HEK293 (cell line): ENCODE data around the gene PCBP3.

Experiments
- CTCF ChIA-PET: fragments of 350-600 bp; formaldehyde crosslinking; extraction: SDS; loops from one replicate; lab custom pipeline; 2021; ENCODE audit warnings: antibody characterized with exemption; lab: Yijun Ruan, JAX
- POLR2A ChIA-PET: fragments of 300-600 bp; formaldehyde crosslinking; extraction: SDS; loops from one replicate; lab custom pipeline; 2020; ENCODE audit warnings: antibody characterized with exemption, inconsistent platforms; lab: Yijun Ruan, JAX
- H3K27ac ChIP-seq: fragments of 200-500 bp; sonication (Bioruptor generic); 2 replicates; pipeline ENCODE4 v1.5.1; 2014; ENCODE audit warnings: low read depth, low read length, control low read depth, inconsistent platforms; ENCODE audit errors: extremely low read depth
- H3K36me3 ChIP-seq, 2 experiments: fragments of 200-500 bp in 1 of 2; sonication (Bioruptor generic) in 1 of 2; 1 replicate in 1 of 2; 2 replicates in 1 of 2; pipeline ENCODE4 v1.5.1; 2014 to 2017; ENCODE audit warnings: inconsistent platforms in 2 of 2, low read length in 2 of 2; ENCODE audit not compliant: control insufficient read depth in 2 of 2, insufficient read depth in 1 of 2
- H3K4me1 ChIP-seq: fragments of 200-500 bp; sonication (Bioruptor generic); 2 replicates; pipeline ENCODE4 v1.5.1; 2014; ENCODE audit warnings: mild to moderate bottlenecking, low read length, inconsistent platforms; ENCODE audit not compliant: control insufficient read depth, insufficient read depth
- H3K4me3 ChIP-seq: 2 replicates; pipeline ENCODE4 v1.5.1; 2011; ENCODE audit warnings: low read depth, mild to moderate bottlenecking, control low read depth, low read length, moderate library complexity
- H3K9me3 ChIP-seq: fragments of 200-500 bp; sonication (Bioruptor generic); 2 replicates; pipeline ENCODE4 v1.5.1; 2014; ENCODE audit warnings: low read depth, low read length, inconsistent platforms; ENCODE audit not compliant: control insufficient read depth, insufficient read depth
- BCL11A ChIP-seq: fragments of 450-650 bp; formaldehyde crosslinking; IDR thresholded peaks from 2 replicates; pipeline ENCODE4 v1.5.1; 2016; ENCODE audit warnings: low read depth, missing biosample characterization, missing genetic modification characterization
- HOXD13 ChIP-seq: sonication (generic); formaldehyde crosslinking; IDR thresholded peaks from 2 replicates; pipeline ENCODE4 v1.8.0; 2022; ENCODE audit warnings: missing genetic modification reagents, borderline replicate concordance
- PATZ1 ChIP-seq: fragments of 450-650 bp; formaldehyde crosslinking; IDR thresholded peaks from 2 replicates; pipeline ENCODE4 v1.5.1; 2016; ENCODE audit warnings: missing biosample characterization, missing genetic modification characterization
- SP7 ChIP-seq: fragments of 450-650 bp; formaldehyde crosslinking; IDR thresholded peaks from 2 replicates; pipeline ENCODE4 v1.5.1; 2016; ENCODE audit warnings: missing biosample characterization, missing genetic modification characterization
- ZBTB7A ChIP-seq: fragments of 450-650 bp; formaldehyde crosslinking; IDR thresholded peaks from 2 replicates; pipeline ENCODE4 v1.5.1; 2016; ENCODE audit warnings: low read depth, missing biosample characterization, missing genetic modification characterization
- ZBTB8A ChIP-seq: fragments of 450-650 bp; formaldehyde crosslinking; IDR thresholded peaks from 2 replicates; pipeline ENCODE4 v1.5.1; 2016; ENCODE audit warnings: missing biosample characterization, missing genetic modification characterization
- ZFP41 ChIP-seq: fragments of 450-650 bp; formaldehyde crosslinking; IDR thresholded peaks from 2 replicates; pipeline ENCODE4 v1.5.1; 2016; ENCODE audit warnings: missing biosample characterization, missing genetic modification characterization, borderline replicate concordance
- ZFP69B ChIP-seq: fragments of 450-650 bp; formaldehyde crosslinking; IDR thresholded peaks from 2 replicates; pipeline ENCODE4 v1.5.1; 2016; ENCODE audit warnings: missing biosample characterization, missing genetic modification characterization
- ZIC2 ChIP-seq: fragments of 450-650 bp; formaldehyde crosslinking; IDR thresholded peaks from 2 replicates; pipeline ENCODE4 v1.5.1; 2016; ENCODE audit warnings: missing biosample characterization, missing genetic modification characterization
- ZNF146 ChIP-seq: fragments of 450-650 bp; formaldehyde crosslinking; IDR thresholded peaks from 2 replicates; pipeline ENCODE4 v1.5.1; 2016; ENCODE audit warnings: missing biosample characterization, missing genetic modification characterization
- ZNF155 ChIP-seq: fragments of 450-650 bp; formaldehyde crosslinking; IDR thresholded peaks from 2 replicates; pipeline ENCODE4 v1.5.1; 2016; ENCODE audit warnings: missing biosample characterization, missing genetic modification characterization
- ZNF26 ChIP-seq: fragments of 450-650 bp; formaldehyde crosslinking; IDR thresholded peaks from 2 replicates; pipeline ENCODE4 v1.5.1; 2016; ENCODE audit warnings: missing biosample characterization, missing genetic modification characterization
- ZNF350 ChIP-seq: fragments of 450-650 bp; formaldehyde crosslinking; IDR thresholded peaks from 2 replicates; pipeline ENCODE4 v1.5.0; 2017; ENCODE audit warnings: missing biosample characterization, mild to moderate bottlenecking, missing genetic modification characterization
- ZNF394 ChIP-seq: fragments of 450-650 bp; formaldehyde crosslinking; IDR thresholded peaks from 2 replicates; pipeline ENCODE4 v1.5.1; 2016; ENCODE audit warnings: missing biosample characterization, missing genetic modification characterization, mild to moderate bottlenecking, moderate library complexity, borderline replicate concordance
- ZNF488 ChIP-seq: fragments of 450-650 bp; formaldehyde crosslinking; IDR thresholded peaks from 2 replicates; pipeline ENCODE4 v1.5.1; 2016; ENCODE audit warnings: missing biosample characterization, missing genetic modification characterization
- ZNF518A ChIP-seq: fragments of 450-650 bp; formaldehyde crosslinking; conservative IDR thresholded peaks from 2 replicates; pipeline ENCODE4 v1.5.1; 2016; ENCODE audit warnings: low read depth, missing biosample characterization, missing genetic modification characterization
- ZNF596 ChIP-seq: fragments of 450-650 bp; IDR thresholded peaks from 2 replicates; pipeline ENCODE4 v1.5.0; 2018; ENCODE audit warnings: missing biosample characterization, mild to moderate bottlenecking, missing genetic modification characterization, moderate library complexity
- ZNF670 ChIP-seq: fragments of 450-650 bp; formaldehyde crosslinking; IDR thresholded peaks from 2 replicates; pipeline ENCODE4 v1.5.1; 2016; ENCODE audit warnings: missing biosample characterization, missing genetic modification characterization, low read depth
- ZNF677 ChIP-seq: fragments of 450-650 bp; IDR thresholded peaks from 2 replicates; pipeline ENCODE4 v1.5.0; 2018; ENCODE audit warnings: missing biosample characterization, mild to moderate bottlenecking, missing genetic modification characterization, moderate library complexity
- ZNF707 ChIP-seq: fragments of 450-650 bp; formaldehyde crosslinking; IDR thresholded peaks from 2 replicates; pipeline ENCODE4 v1.5.1; 2016; ENCODE audit warnings: missing biosample characterization, missing genetic modification characterization
- ZNF747 ChIP-seq: fragments of 450-650 bp; formaldehyde crosslinking; IDR thresholded peaks from 2 replicates; pipeline ENCODE4 v1.5.1; 2016; ENCODE audit warnings: missing biosample characterization, missing genetic modification characterization
- ZNF792 ChIP-seq: fragments of 450-650 bp; formaldehyde crosslinking; IDR thresholded peaks from 2 replicates; pipeline ENCODE4 v1.5.1; 2016; ENCODE audit warnings: missing biosample characterization, missing genetic modification characterization
- ZSCAN30 ChIP-seq: fragments of 450-650 bp; IDR thresholded peaks from 2 replicates; pipeline ENCODE4 v1.5.1; 2018; ENCODE audit warnings: missing biosample characterization, mild to moderate bottlenecking, missing genetic modification characterization, moderate library complexity
- ZSCAN5A ChIP-seq: fragments of 450-650 bp; formaldehyde crosslinking; IDR thresholded peaks from 2 replicates; pipeline ENCODE4 v1.5.1; 2016; ENCODE audit warnings: missing biosample characterization, missing genetic modification characterization

Gene PCBP3

GRCh38 chr21:45982758-45983648 lies 339.5 kb downstream of the PCBP3 start:
- POLR2A ChIA-PET = no interaction called here
- no peak overlapping the region for H3K4me3 ChIP-seq

More at GRCh38 chr21:45982758-45983648, 339.5 kb downstream of the PCBP3 start:
- CTCF ChIA-PET = no interaction called here
- no peak overlapping the region for H3K27ac ChIP-seq
- H3K9me3 ChIP-seq = no peaks in the 10 kb centered on the region
- H3K36me3 ChIP-seq = peaks cover 10 to 36% of the 10 kb centered on the region in 2 experiments; a peak in 2 of 3 replicates
- TF ChIP-seq ZNF394 = no peak
- no peak for TF ChIP-seq ZSCAN30 (tag by site-specific recombination)
- TF ChIP-seq ZNF518A = no peak
- TF ChIP-seq BCL11A (tag by site-specific recombination) = peak; percentile 12; the same call in 1 of the 2 replicates
- no peak for TF ChIP-seq ZNF26 (tag by site-specific recombination)
- TF ChIP-seq ZFP69B (tag by site-specific recombination) = no peak
- TF ChIP-seq ZNF747 = no peak
- TF ChIP-seq HOXD13 = no peak
- TF ChIP-seq PATZ1 (tag by site-specific recombination) = peak; percentile 17; the same call in 1 of the 2 replicates
- TF ChIP-seq SP7 (tag by site-specific recombination) = no peak
- TF ChIP-seq ZNF146 = no peak
- TF ChIP-seq ZNF677 (tag by site-specific recombination) = no peak
- TF ChIP-seq ZNF488 (tag by site-specific recombination) = no peak
- no peak for TF ChIP-seq ZNF350
- peak; percentile 75 for TF ChIP-seq ZIC2 (tag by site-specific recombination)
- no peak for TF ChIP-seq ZBTB7A (tag by site-specific recombination)
- no peak for TF ChIP-seq ZNF707 (tag by site-specific recombination)
- TF ChIP-seq ZSCAN5A (tag by site-specific recombination) = no peak
- no peak for TF ChIP-seq ZFP41 (tag by site-specific recombination)
- TF ChIP-seq ZNF670 (tag by site-specific recombination) = no peak
- TF ChIP-seq ZNF596 (tag by site-specific recombination) = peak; percentile 42; the same call in 1 of the 2 replicates
- TF ChIP-seq ZBTB8A (tag by site-specific recombination) = peak; percentile 27; the same call in 1 of the 2 replicates
- no peak for TF ChIP-seq ZNF792
- TF ChIP-seq ZNF155 (tag by site-specific recombination) = no peak
- H3K4me1 ChIP-seq = peaks cover 6% of the 10 kb centered on the region
